Activated CD8-positive, alpha-beta memory T cell treated with anti-CD3 and anti-CD28 coated beads, Interleukin-2, amount 50 U/mL, for 4 hours (primary cell): Measurements from ENCODE around the gene GRK6.

ENCODE experiments used
- DNase-seq: peaks from one replicate; pipeline ENCODE4 v3.0.0-alpha.2; 2020

GRK6 gene

DNA sequence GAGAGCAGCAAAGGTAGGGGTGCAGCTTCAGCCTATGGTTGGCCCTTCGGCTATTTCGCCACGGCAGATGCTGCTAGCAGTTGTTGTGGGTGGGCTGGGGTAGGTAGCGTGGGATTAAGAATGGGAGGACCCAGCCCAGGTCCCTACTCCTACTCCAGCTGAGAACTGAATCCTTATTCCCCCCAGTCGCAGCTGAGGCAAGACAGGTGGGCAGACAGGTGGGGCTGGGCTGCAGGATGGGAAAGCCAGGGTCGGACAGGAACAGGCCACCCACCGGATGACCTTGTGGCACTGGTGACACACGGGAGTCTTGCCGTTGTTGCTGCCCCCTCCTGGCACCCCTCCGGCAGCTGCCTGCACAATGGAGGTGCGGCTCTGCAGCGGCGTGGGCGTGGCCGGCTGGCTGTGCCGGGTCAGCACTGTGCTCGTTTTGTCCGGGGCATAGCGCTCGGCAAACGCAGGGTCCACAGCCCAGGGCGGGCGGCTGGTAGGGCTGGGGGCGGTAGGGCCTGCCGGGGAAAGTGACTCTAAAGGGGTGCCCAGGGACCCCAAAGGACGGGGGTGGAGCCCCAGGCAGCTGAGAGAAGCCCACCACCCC, 62.7 kb downstream of the GRK6 start:
- no peak for DNase-seq

DNA sequence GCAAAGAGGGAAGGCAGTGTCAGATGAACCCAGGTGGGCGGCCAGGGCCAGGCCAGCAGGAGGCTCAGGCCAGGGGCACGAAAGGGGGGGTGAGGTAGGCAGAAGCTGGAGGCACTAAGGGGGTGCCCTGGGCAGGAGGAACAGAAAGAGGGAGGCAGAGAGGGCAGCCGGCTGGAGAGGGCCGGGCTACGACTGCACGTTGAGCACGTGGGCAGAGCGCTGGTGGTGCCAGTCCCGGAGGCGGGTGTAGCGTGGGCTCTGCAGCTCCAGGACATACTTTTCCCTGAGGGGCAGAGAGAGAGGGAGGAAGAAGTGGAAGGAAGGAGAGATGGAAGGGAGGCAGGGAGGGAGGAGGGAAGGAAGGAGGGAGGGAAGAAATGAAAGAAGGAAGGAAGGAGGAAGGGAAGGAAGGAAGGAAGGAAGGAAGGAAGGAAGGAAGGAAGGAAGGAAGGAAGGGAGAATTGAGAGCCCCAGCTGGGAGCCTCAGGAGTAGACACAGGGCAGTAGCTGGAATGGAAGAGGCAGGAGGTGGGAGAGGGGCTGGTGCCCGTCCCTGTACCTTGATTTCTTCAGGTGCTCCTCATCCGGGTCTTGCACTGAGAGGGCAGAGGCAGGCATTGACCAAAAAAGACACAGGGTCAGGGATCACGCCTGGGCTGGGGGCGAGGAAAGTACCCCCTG, 64.0 kb downstream of the GRK6 start:
- DNase-seq, result no peak

DNA sequence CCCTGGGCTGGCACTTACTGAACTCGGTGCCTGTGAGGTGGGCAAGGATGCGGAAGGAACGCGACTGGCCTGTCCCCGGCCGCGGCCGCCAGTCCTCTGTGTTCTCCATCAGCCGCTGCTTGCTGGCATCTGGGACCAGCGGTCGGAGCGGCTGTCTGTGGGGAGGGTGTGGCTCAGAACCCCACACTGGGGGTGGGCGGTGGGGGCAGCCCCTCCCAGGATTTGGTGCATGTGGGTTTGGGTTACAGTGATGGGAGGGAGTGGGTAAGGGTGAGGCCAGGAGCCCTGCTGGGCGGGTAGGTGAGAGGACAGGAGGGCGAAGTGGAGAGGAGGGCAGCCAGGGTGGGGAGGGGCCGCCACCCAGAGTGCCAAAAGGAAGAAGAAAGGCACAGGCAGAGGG, 64.5 kb downstream of the GRK6 start:
- no peak for DNase-seq

DNA sequence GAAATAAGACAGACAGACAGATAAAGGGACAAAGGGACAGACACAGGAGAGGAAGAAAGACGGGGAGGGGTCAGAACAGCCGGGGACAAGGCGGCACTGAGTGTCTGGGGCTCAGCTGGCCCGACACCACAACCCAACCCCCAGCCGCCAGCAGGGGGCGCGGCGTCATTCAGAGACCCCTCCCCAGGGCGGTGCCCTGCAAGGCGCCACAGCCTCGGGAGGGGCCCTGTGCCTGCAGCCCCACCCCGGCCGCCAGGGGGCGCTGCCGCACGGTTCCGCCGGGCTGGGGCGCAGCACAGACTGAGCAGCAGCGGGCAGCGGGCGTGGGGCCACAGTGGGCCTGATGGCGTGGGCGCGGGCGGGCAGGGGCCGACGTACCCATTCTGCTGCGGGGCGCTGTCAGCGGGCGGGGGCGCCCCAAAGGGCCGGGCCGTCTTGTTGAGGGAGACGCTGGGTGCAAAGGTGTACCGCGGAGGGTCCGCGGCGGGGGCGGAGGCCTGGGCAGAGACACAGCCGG, 65.0 kb downstream of the GRK6 start:
- no peak for DNase-seq

DNA sequence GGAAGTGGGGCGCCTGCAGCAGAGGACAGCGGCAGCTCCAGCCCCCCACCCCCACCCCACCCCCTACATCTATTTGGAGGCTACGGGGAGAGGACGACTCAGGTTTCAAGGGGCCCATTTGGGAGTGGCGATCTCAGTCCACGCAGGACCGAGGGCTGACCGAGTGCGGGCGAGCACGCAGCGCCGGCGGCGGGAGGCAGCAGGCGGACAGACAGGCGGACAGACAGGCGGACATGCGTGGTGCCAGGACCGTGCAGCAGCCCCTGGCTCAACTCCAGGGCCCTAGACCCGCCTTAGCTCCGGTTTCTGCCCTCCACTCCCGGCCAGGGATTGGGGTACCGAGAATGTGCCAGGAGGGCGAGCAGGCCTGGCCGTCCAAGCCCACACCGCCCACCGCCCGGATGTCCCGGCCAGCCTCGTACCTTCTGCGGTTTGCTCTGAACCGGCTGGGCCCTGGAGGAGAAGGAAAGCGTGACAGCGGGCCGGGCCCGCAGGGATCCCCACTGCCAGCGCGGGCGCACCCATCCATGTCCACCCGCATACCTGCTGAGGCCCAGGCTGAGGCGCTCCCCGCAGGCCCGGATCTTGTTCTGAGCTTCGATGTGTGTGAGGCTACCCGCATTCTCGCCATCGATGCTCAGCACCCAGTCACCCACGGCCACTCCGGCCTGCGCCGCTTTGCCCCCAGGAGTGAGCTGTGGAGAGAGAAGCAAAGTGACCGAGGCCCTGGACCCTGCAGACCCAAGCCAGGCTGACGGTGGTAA, 65.7 kb downstream of the GRK6 start:
- no peak for DNase-seq
